GM19455 (cell line): ENCODE measurements around the gene RPAP2.
"Not testable (repeated sequence)": the region's sequence is repeated elsewhere in the genome, so short reads cannot be mapped to it uniquely, and the experiment has no call there.

Source experiments
- ATAC-seq: cut with Tn5 transposase; IDR thresholded peaks from one replicate; pipeline ENCODE4 v1.9.1; 2021; ENCODE audit not compliant: unreplicated experiment

Gene RPAP2

GRCh38 chr1:92323473-92324453, 24.9 kb downstream of the RPAP2 start:
- no peak for ATAC-seq

DNA sequence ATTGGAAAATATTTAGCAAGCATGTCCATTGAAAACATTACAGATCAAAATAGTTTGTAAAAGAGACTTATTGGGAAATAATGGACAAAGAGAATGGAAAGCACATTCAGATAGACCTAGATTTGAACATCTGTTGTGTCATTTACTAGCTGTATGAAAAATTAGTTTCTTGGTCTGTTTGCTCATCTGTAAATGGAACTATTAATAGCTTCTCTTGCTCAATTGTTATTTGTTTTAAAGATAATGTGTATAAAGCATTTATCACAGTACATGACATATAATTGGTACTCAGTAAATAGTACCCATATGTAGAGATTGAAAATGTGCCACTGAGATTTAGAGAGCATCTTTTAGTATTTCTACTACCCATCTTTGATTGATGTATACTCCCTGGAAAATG, 25.9 kb downstream of the RPAP2 start:
- ATAC-seq: no peak

- ATAC-seq: no peak
Measured at GRCh38 chr1:92326681-92327080, 27.8 kb downstream of the RPAP2 start.

GRCh38 chr1:92327794-92328193, 28.9 kb downstream of the RPAP2 start:
- ATAC-seq: no peak

DNA sequence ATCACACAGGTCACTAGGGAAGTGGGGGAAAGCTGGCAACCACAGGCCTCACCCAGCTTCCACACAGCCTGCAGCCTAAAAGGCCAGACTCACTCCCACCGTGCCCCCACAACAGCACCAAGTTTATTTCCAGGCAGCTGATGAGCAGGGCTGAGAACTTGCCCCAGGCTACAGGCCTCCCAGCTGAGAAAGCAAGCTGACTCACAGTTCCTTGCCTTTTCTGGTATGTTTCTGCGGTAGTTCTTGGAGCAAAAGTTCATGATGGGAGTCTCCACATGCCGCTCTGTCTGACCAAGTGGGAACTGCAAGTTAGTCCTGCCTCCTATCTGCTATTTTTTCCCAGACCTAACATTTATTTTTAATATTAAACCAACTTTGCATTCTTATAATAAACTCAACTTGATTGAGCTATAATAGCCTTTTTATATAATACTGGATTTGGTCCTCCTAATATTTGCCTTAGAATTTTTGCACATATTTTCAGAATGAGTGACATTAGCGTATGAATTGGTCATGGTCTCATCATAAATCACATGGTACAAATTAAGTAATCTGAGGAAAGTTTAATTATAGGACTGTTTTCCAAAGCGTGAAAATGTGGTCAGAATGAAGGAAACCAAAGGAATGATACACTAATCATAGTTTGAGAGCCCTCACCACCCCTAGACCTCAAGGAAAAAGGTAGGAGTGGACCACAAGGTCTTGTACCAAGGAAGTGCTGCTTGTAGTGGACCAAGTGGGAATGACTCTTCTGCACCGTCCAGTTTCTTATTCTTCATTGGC, 30.7 kb downstream of the RPAP2 start:
- ATAC-seq: no peak

DNA sequence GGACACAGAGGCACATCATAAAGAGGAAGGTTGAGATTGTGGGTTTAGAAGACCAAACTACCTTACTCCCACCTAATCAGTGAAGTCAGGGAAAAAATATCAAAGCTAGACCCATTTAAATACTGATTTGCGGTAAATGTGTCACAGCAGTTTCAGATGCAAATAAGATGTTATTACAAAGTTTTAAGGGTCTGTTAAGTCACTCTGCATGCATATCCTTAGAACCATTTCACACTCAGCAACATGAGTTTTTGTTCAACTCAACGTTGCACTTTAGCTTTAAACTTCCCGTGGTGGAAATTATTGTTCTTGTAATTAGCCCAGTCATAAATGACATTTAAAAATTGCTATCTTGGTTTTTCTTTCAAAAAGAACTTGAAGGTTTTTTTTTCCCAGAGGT, 34.8 kb downstream of the RPAP2 start:
- no peak for ATAC-seq

- ATAC-seq: no peak
Measured at GRCh38 chr1:92340154-92340553, 41.3 kb downstream of the RPAP2 start.

DNA sequence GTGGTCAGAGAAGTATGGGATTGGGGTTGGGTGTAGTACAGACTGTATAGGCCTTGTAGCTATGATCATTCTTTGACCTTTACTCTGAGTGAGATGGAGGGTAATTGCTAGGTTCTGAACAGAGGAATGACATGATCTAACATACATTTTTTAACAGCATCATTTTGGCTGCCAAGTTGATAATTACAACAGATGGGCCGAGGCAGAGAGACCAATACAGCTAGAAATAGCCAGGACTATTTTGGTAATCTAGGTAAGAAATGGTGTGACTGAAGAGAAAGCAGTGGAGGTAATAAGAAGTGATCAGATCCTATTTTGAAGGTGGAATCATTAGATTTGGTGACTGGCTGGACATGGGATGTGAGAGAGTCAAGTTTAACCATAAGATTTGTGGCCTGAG, 43.5 kb downstream of the RPAP2 start:
- ATAC-seq: no peak

- ATAC-seq: no peak
Measured at GRCh38 chr1:92343061-92343460, 44.2 kb downstream of the RPAP2 start.

DNA sequence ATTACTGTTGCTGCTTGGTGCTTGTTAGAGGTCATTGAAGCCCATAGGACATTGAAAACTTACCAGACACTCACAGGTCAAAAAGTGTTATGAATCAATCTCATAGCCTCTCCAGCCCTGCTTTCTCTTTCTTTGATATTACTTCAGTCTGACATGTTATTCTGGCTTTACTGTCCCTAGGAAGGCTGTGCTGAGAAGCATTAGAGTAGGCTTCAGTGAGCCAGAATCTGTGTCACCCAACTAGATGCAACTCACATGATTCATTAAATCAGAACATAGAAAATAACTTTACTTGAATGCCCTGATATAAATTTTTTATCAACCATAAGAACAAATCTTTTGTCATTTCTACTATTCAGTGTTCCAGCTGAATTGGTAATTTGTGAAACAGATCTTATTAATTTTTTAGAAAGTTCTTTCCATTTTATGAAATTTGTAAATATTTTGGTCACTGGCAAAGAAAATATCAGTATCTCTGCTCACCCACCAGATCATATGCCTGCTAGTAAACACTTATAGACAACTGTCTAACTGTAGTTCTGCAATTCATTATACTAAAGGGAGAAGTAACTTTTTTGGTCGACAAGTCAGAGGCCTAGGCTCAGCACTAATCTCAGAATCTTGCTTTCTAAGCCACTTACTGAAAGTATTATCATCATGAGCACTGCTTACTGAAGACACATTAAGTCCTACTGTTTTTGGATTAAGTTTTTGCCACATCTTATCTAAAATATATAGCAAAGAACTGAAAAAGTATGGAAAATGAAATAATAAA, 48.2 kb downstream of the RPAP2 start:
- no peak for ATAC-seq

DNA sequence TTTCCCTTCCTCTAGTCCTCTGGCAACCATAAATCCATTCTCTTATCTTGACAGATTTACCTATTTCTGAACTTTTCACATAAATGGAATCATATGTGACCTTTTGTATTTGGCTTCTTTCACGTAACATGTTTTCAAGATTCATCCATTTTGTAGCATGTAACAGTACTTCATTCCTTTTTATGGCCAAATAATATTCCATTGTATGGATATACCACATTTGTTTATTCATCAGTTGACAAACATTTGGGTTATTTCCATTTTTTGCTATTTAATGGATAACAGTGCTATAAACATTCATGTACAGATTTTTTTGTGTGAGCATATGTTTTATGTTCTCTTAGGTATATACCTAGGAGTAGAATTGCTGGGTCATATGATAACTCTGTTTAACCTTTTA, 54.0 kb downstream of the RPAP2 start:
- no peak for ATAC-seq

DNA sequence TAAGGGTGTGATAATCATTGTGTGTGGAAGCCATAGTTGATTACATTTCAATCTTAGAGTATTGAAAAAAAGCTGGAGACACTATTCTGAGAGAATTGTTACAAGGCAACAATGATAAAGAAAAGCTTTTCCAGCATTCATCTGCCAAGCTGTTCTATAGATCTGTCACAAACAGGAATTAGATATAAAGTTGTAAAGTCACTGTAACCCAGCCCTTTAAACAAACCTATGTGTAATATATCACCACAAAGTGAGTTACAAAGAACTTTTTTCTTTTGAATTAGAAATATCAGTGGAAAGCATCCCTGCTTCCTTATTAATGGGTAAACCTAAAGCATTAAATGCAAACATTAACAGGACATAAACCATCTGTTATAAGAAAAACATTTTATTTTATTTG, 55.4 kb downstream of the RPAP2 start:
- ATAC-seq: no peak

DNA sequence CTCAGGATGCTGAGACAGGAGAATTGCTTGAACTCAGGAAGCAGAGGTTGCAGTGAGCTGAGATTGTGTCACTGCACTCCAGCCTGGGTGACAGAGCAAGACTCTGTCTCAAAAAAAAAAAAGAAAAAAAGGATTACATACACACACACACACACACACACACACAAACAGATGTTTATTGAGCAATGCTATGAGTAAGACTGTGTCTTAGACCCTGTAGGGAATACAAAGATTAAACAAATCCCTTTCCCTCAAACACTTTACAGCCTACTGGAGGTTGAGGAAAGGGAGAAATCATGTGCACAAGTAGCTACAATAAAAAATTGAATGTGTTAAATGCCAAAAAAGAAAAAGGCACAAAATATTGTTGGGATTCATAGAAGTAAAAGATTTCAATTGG, 58.1 kb downstream of the RPAP2 start:
- ATAC-seq: no peak

DNA sequence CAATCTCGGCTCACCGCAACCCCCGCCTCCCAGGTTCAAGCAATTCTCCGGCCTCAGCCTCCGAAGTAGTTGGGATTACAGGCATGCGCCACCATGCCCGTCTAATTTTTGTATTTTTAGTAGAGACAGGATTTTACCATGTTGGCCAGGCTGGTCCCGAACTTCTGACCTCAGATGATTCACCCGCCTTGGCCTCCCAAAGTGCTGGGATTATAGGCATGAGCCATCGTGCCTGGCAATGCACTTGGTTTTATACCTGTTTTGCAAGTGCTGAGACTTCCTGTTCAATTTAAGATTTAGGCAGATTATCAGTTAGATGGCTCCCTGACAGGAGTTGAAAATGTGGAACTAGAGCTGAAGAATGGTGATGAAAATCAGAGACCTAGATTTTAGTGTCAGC, 60.5 kb downstream of the RPAP2 start:
- not testable (repeated sequence) for ATAC-seq

GRCh38 chr1:92359986-92360385, 61.1 kb downstream of the RPAP2 start:
- ATAC-seq: no peak

GRCh38 chr1:92362970-92363369, 64.1 kb downstream of the RPAP2 start:
- no peak for ATAC-seq

GRCh38 chr1:92363401-92363800, 64.5 kb downstream of the RPAP2 start:
- ATAC-seq: no peak

DNA sequence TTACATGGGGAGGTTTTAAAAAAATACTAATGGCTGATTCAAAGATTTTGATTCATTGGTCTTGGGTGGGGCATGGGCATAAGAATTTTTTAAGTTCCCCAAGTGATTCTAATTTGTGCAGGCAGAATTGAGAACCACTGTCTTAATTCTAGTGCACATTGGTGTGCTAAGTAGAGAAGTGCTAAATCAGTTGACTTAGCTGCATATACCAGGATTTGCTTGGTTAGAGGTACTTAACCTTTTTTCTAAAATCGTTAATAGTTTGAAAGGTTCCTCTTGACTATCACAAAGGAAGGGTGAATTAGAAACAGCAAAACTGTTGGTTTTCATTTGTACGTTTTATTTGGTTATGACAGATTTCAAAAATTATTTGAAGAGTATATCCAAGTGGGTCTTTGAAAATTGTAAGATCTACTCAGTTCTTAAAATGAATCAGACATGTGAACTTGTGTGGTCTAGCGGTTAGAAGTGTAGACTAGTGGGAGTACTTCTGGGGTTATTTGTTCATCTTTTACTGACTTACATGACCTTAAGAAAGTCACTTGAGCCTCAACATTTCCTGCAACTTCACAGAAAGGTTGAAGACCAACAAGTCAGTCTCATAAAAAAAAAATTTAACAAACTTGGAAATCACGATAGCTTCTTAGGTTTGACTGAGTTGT, 66.7 kb downstream of the RPAP2 start:
- ATAC-seq: peak; percentile 79

- ATAC-seq: no peak
Measured at GRCh38 chr1:92366040-92366395, 67.2 kb downstream of the RPAP2 start.

DNA sequence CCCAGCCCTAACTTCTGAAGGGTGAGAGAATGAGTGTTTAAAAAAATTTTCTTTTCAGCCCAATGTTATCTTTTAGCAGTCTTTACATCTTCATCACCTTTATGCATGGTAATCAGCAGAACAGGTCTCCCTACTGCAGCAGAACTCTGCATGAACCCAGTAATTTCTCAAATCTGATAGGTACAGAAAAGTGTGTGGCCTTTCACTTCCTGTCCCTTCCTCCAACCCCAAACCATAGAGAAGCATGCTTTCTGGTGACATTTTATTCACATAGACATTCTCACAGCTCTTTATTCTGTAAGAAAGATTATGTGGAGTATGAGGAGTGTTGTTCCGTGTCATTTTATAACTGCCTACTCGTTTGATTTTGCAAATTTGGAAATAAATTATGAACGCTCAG, 68.6 kb downstream of the RPAP2 start:
- no peak for ATAC-seq

- ATAC-seq: no peak
Measured at GRCh38 chr1:92372164-92372563, 73.3 kb downstream of the RPAP2 start.
